ENCODE results near the gene LRP3. TPM values are rescaled to one million over a fixed set of nuclear protein-coding genes. Genes with fewer than 3 reads are reported as not detected.

The LRP3 gene
- total RNA-seq, 1 experiment from 2014 or later: 29.0 TPM

DNA sequence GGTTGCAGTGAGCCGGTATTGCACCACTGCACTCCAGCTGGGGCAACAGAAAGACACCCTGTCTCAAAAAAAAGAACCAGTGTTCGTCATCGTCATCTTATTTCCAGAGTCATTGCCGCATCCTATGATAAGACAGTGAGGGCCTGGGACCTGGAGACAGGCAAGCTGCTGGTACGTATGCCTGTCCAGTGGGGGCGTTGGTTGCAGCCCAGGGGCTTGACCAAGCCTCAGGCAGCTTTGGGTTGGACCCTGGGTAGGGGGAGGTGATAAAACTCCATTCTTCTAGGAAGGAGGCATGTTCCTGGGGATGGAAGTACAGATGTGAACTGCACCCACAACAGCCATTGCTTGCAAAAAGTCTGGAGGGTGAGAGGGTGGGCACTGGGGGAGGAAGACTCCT, 46.6 kb upstream of the LRP3 start:
- Histone ChIP-seq H3K4me2 (ENCODE audit: low read length) (no peak overlapping the region), H3K27me3 (ENCODE audit: insufficient read depth, low read length) (no peaks in the 10 kb centered on the region), H3K4me1 (ENCODE audit: control insufficient read depth in 1 of 2, insufficient read depth in 2 of 2, low read length in 2 of 2) (peaks cover 0 to 5% of the 10 kb centered on the region in 2 experiments; a peak in 1 of 4 replicates), H3K9ac (ENCODE audit: low read length) (no peak overlapping the region), H3K27ac (ENCODE audit: low read depth, low read length) (no peak overlapping the region), H3K79me2 (ENCODE audit: insufficient read depth, low read length) (no peaks in the 10 kb centered on the region), H2AFZ (ENCODE audit: low read depth, low read length, poor library complexity, severe bottlenecking) (no peak overlapping the region), H3K4me3 (replicated peaks in 1 of 2; ENCODE audit: low read depth in 1 of 2, low read length in 2 of 2) (no peak overlapping the region), H4K20me1 (ENCODE audit: insufficient read depth) (no peaks in the 10 kb centered on the region), H3K9me3 (ENCODE audit: control insufficient read depth in 1 of 2, insufficient read depth in 1 of 2, low read depth in 1 of 2, low read length in 2 of 2) (no peaks in the 10 kb centered on the region), H3K36me3 (ENCODE audit: control insufficient read depth in 1 of 2, insufficient read depth in 2 of 2, low read length in 2 of 2) (no peaks in the 10 kb centered on the region), H3K9me2 (ENCODE audit: insufficient read depth) (no peaks in the 10 kb centered on the region)
- CTCF ChIA-PET: no interaction called here
- ATAC-seq: no peak
- RAD21 ChIA-PET (ENCODE audit: low non-redundant PET in 1 of 2, low total read pairs in 2 of 2, uncharacterized antibody in 2 of 2, unreplicated experiment in 2 of 2): no interaction called here
- POLR2A ChIA-PET: no interaction called here
- DNase-seq (ENCODE audit: low read depth, low spot score): no peak
- TF ChIP-seq ZFX (IDR thresholded peaks at IDR 0.05) (no peak), EZH2phosphoT487 (IDR thresholded peaks at IDR 0.05; ENCODE audit: borderline replicate concordance) (no peak), CEBPB (IDR thresholded peaks at IDR 0.05; ENCODE audit: low read depth) (no peak), RAD21 (IDR thresholded peaks at IDR 0.05; ENCODE audit: low read depth) (no peak), ELF1 (IDR thresholded peaks at IDR 0.05; ENCODE audit: borderline replicate concordance, low read depth) (no peak), REST (IDR thresholded peaks at IDR 0.05; ENCODE audit: low read depth) (no peak), SIN3A (IDR thresholded peaks at IDR 0.05; ENCODE audit: low read depth) (no peak), CBX3 (IDR thresholded peaks at IDR 0.05; ENCODE audit: low read depth) (no peak), POLR2AphosphoS5 (IDR thresholded peaks at IDR 0.05; ENCODE audit: low read depth, low read length) (no peak), YY1 (IDR thresholded peaks at IDR 0.05; ENCODE audit: extremely low read depth, insufficient replicate concordance, low read depth, low read length) (no peak)
- BruUV-seq (replicated peaks): no TSS peak
- intact Hi-C loops (cut with micrococcal nuclease): loop anchor here (10.0 kb wide), 1 partner anchor 257 kb away; no protein-coding TSS in a partner anchor

Measured in HCT116 (cell line).